Lung (tissue), 12 donors: ENCODE results near the gene PTPRA. TPM values are rescaled to one million over a fixed set of nuclear protein-coding genes. Genes with fewer than 3 reads are reported as not detected.

ENCODE experiments used
- ATAC-seq: fragments of 200-7000 bp; cut with Tn5 transposase; one replicate; pipeline ENCODE4 v1.9.1; 2020; ENCODE audit warnings: moderate number of reproducible peaks; ENCODE audit not compliant: insufficient read depth, low FRiP score
- DNase-seq, 3 donors: peaks; one replicate each; pipeline ENCODE4 v3.0.0-alpha.2; 2013 to 2017
- H3K27ac ChIP-seq, 2 donors: one replicate each; pipeline ENCODE4 v1.5.1; 2013; ENCODE audit warnings: mild to moderate bottlenecking in 2 of 2, moderate library complexity in 2 of 2, control low read depth in 1 of 2, inconsistent platforms in 1 of 2, low read depth in 1 of 2, low read length in 1 of 2
- H3K27me3 ChIP-seq, 3 donors: one replicate each; pipeline ENCODE4 v1.5.1; 2013; ENCODE audit warnings: low read length in 2 of 3; ENCODE audit not compliant: control insufficient read depth in 3 of 3, insufficient read depth in 3 of 3
- H3K36me3 ChIP-seq, 4 donors: one replicate each; pipeline ENCODE4 v1.5.1; 2013; ENCODE audit warnings: low read length in 4 of 4, mild to moderate bottlenecking in 1 of 4, moderate library complexity in 1 of 4; ENCODE audit not compliant: control insufficient read depth in 4 of 4, insufficient read depth in 4 of 4
- H3K4me1 ChIP-seq, 5 donors: one replicate each; pipeline ENCODE4 v1.5.1; 2013; ENCODE audit warnings: low read length in 5 of 5, mild to moderate bottlenecking in 2 of 5, moderate library complexity in 1 of 5; ENCODE audit not compliant: control insufficient read depth in 5 of 5, insufficient read depth in 5 of 5
- H3K4me3 ChIP-seq: one replicate; pipeline ENCODE4 v1.5.1; 2013; ENCODE audit warnings: mild to moderate bottlenecking, control low read depth, moderate library complexity
- H3K9ac ChIP-seq, 2 donors: one replicate each; pipeline ENCODE4 v1.5.1; 2013; ENCODE audit warnings: low read length in 2 of 2, control low read depth in 1 of 2; ENCODE audit not compliant: insufficient read depth in 1 of 2
- H3K9me3 ChIP-seq, 4 donors: one replicate each; pipeline ENCODE4 v1.5.1; 2013; ENCODE audit warnings: low read length in 3 of 4, mild to moderate bottlenecking in 1 of 4, moderate library complexity in 1 of 4; ENCODE audit not compliant: control insufficient read depth in 4 of 4, insufficient read depth in 3 of 4
- WGBS, 2 donors: extraction: QIAGEN DNeasy Blood & Tissue Kit; methylation state at CpG; one replicate each; pipeline ENCODE4 v1.1.7; 2013; 5-methylcytosine and 5-hydroxymethylcytosine counted together
- polyA plus RNA-seq, 2 donors: library from polyadenylated mRNA; stranded (reverse); fragments of 200-250 nt; gene quantifications; one replicate each; pipeline ENCODE4 v1.2.1, GENCODE V29; 2013
- total RNA-seq, 2 donors: library from RNA; depleted of rRNA in 1 of 2; stranded (reverse); fragments of >200 nt in 1 of 2; gene quantifications; one replicate each; pipeline ENCODE4 v1.2.1, GENCODE V29; 2014 to 2021
- TF ChIP-seq, protein P1 (sequence below): IDR thresholded peaks from 2 replicates; pipeline ENCODE4 v1.5.1; 2012; ENCODE audit warnings: mild to moderate bottlenecking; ENCODE audit errors: control extremely low read depth, extremely low read depth
- donor health status: control.
- donor health status: control.
- donor health status: Bipolar disorder and iron deficiency.
- donor health status: healthy.
- donor health status: DM: yes; HTN: yes; CAD: no.

PTPRA gene
- total and polyA plus RNA-seq, 4 donors, result 17.8 to 92.1 (median 40.1) TPM

DNA sequence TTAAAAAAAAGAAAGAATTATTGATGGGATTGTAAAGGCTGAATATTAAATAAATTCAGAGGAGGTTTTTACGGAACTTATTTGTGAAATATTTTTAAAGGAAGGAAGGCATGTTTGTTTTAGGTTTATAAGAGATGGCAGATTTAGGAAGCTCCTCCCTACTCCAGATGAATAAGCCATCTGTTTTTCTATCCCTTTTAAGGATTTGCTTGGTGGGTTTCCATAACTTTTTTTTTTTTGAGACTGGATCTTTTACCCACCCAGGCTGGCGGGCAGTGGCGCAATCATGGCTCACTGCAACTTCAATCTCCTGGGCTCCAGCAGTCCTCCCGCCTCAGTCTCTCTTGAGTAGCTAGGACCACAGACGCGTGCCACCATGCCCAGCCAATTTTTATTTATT is 30.4 kb downstream of the PTPRA start:
- H3K9ac ChIP-seq, result no peak overlapping the region
- no peaks in the 10 kb centered on the region for H3K9me3 ChIP-seq
- TF ChIP-seq, protein P1, sequence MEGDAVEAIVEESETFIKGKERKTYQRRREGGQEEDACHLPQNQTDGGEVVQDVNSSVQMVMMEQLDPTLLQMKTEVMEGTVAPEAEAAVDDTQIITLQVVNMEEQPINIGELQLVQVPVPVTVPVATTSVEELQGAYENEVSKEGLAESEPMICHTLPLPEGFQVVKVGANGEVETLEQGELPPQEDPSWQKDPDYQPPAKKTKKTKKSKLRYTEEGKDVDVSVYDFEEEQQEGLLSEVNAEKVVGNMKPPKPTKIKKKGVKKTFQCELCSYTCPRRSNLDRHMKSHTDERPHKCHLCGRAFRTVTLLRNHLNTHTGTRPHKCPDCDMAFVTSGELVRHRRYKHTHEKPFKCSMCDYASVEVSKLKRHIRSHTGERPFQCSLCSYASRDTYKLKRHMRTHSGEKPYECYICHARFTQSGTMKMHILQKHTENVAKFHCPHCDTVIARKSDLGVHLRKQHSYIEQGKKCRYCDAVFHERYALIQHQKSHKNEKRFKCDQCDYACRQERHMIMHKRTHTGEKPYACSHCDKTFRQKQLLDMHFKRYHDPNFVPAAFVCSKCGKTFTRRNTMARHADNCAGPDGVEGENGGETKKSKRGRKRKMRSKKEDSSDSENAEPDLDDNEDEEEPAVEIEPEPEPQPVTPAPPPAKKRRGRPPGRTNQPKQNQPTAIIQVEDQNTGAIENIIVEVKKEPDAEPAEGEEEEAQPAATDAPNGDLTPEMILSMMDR, result no peak
- 89 to 92% methylated on average over 6 of the region's 6 CpGs for WGBS, 2 donors
- no peak overlapping the region for H3K27ac ChIP-seq
- no peak overlapping the region for H3K4me3 ChIP-seq
- H3K4me1 ChIP-seq, result peaks cover 0 to 1% (median 0%) of the 10 kb centered on the region in 5 donors
- H3K27me3 ChIP-seq, result no peaks in the 10 kb centered on the region
- no peaks in the 10 kb centered on the region for H3K36me3 ChIP-seq
- no peak for ATAC-seq
- DNase-seq, result no peak

DNA sequence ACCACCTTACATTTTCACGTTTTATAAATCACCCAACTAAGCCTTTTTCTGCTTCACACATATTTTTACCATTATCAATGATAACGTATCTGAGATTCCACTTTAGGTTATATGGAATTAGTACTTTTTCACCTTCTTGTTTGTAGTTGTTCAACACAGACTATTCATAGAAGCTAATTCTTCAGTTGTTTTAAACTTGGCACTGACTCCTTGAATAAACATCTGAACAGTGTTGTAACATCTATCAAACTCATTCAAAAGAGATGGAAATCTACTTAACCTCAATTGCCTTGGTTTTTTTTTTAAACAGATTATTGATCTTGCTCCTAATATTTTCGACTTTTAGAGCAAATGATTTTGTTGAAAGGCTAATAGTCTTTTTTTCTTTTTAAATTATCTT is 34.2 kb downstream of the PTPRA start:
- Histone ChIP-seq H3K4me3 (no peak overlapping the region), H3K27ac (no peak overlapping the region), H3K27me3 (no peaks in the 10 kb centered on the region), H3K4me1 (peaks cover 0 to 1% (median 0%) of the 10 kb centered on the region in 5 donors), H3K9me3 (no peaks in the 10 kb centered on the region), H3K9ac (no peak overlapping the region), H3K36me3 (peaks cover 0 to 3% (median 0%) of the 10 kb centered on the region in 4 donors)
- WGBS, 2 donors, result 58 to 80% methylated on average over 3 of the region's 3 CpGs
- DNase-seq, result no peak
- no peak for ATAC-seq
- TF ChIP-seq, protein P1, result no peak

DNA sequence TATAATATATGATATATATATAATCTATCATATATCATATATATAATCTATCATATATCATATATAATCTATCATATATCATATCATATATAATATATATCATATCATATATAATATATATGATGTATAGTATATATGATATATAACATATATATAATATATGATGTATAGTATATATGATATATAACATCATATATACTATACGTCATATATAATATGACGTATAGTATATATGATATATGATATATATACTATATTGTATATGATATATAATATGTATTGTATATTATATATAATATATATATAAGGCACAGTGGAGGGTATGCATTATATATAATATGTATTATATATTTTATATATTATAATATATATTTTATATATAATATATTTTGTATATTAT is 36.7 kb downstream of the PTPRA start:
- TF ChIP-seq, protein P1, result no peak
- ATAC-seq (no peak), DNase-seq (no peak)
- WGBS, 2 donors, result 94 to 98% methylated on average over 2 of the region's 2 CpGs
- Histone ChIP-seq H3K27me3 (no peaks in the 10 kb centered on the region), H3K4me3 (no peak overlapping the region), H3K36me3 (peaks cover 0 to 3% (median 0%) of the 10 kb centered on the region in 4 donors), H3K4me1 (no peaks in the 10 kb centered on the region), H3K9ac (no peak overlapping the region), H3K9me3 (no peaks in the 10 kb centered on the region), H3K27ac (no peak overlapping the region)

DNA sequence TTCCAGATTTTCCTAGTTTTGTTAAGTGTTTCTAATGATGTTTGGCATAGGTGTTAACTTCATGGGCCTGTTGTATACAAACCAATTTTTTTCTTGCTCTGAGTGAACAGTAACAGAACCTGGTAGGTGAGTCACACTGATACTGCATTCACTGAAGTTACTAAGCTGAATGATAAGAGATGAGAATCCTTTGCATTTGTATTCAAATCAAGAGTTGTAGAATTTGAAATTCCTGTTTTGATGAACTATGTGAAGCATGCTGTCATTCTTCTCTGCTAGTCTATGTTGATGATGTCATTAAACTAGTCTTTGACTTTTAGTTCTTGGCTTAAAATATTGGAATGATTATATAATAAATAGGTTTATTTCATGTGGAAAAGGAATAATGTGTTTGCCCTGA is 37.9 kb downstream of the PTPRA start:
- no peak overlapping the region for H3K9ac ChIP-seq
- H3K9me3 ChIP-seq, result no peaks in the 10 kb centered on the region
- TF ChIP-seq, protein P1, result no peak
- no peak for ATAC-seq
- no peak overlapping the region for H3K27ac ChIP-seq
- H3K36me3 ChIP-seq, result peaks cover 0 to 3% (median 0%) of the 10 kb centered on the region in 4 donors
- H3K27me3 ChIP-seq, result no peaks in the 10 kb centered on the region
- no peak for DNase-seq
- no peak overlapping the region for H3K4me3 ChIP-seq
- H3K4me1 ChIP-seq, result no peaks in the 10 kb centered on the region
